Fibroblast of the aortic adventitia (primary cell): ENCODE data around the gene TSSK2. TPM values are rescaled to one million over a fixed set of nuclear protein-coding genes. Genes with fewer than 3 reads are reported as not detected.

Experiments
- DNase-seq: peaks from one replicate; pipeline ENCODE4 v3.0.0-alpha.2; 2010; ENCODE audit warnings: low read depth
- H3K4me3 ChIP-seq: 2 replicates; pipeline ENCODE4 v1.5.1; 2011; ENCODE audit warnings: low read depth, mild to moderate bottlenecking, control low read depth, low read length, moderate library complexity
- total RNA-seq: library from RNA; depleted of rRNA; stranded (reverse); fragments of >200 nt; gene quantifications from 2 replicates; pipeline ENCODE4 v1.2.3, GENCODE V29; 2012; ENCODE audit warnings: low replicate concordance
- TF ChIP-seq, protein P1 (sequence below): IDR thresholded peaks from 2 replicates; pipeline ENCODE4 v1.5.1; 2011; ENCODE audit warnings: mild to moderate bottlenecking, low read length, control low read depth, inconsistent platforms; ENCODE audit not compliant: insufficient read depth

Gene TSSK2
- total RNA-seq, 1 donor, result not detected

DNA sequence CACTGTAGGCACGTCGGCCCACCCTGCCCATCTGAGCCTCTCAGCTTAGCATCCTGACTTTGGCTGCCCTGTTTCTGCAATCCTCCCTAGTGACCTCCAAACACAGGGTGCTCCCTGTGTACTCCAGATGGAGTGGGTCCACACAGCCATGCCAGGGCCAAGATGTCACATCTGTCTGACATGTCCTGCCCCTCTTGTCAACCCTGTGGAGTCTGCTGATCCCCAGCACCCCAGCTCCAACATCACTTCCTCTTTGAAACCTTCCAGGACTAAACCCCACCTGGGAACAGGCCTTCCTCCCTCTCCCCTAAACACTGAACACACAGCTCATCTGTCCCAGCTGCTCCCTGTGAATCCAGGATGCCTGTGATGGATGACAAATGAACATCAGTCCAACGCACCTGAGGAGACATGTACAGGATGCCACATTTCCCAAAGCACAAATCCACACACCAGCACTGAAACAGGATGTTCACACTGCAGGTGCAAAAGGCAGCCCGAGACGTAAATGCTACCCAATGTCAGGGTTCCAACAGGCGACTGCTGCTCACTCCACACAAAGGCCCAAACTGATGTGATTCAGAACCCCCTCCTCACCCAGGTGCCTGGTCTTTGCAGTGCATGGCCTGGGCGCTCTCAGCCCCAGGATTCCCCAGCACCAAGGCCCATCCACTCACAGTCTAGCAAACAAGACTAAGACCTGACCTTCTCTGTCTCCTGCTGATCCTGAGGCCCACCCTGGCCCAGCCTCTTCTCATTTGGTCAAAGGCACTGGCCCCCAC, 2.0 kb upstream of the TSSK2 start:
- TF ChIP-seq, protein P1, sequence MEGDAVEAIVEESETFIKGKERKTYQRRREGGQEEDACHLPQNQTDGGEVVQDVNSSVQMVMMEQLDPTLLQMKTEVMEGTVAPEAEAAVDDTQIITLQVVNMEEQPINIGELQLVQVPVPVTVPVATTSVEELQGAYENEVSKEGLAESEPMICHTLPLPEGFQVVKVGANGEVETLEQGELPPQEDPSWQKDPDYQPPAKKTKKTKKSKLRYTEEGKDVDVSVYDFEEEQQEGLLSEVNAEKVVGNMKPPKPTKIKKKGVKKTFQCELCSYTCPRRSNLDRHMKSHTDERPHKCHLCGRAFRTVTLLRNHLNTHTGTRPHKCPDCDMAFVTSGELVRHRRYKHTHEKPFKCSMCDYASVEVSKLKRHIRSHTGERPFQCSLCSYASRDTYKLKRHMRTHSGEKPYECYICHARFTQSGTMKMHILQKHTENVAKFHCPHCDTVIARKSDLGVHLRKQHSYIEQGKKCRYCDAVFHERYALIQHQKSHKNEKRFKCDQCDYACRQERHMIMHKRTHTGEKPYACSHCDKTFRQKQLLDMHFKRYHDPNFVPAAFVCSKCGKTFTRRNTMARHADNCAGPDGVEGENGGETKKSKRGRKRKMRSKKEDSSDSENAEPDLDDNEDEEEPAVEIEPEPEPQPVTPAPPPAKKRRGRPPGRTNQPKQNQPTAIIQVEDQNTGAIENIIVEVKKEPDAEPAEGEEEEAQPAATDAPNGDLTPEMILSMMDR, result no peak
- H3K4me3 ChIP-seq, result no peak overlapping the region
- DNase-seq, result no peak

DNA sequence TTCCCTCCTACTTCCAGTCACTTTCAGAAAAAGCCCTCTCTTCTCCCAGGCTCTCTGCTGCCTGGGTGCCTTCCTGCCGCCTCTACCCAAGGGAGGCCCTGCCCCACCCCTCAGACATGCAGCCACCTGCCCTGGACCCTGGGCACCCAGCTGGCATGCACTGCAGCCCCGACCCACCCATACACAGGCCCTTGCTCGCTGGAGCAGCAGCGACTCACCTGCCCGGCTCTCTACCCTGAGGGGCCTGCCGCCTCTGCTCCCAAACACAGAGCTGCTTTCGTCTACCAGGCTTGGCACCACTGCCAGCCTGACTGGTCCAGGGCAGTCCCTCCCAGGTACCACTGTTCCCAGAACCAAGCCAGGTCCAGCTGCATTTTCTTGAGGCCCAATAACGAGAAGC, 1.2 kb upstream of the TSSK2 start:
- DNase-seq, result no peak
- TF ChIP-seq, protein P1, result no peak

DNA sequence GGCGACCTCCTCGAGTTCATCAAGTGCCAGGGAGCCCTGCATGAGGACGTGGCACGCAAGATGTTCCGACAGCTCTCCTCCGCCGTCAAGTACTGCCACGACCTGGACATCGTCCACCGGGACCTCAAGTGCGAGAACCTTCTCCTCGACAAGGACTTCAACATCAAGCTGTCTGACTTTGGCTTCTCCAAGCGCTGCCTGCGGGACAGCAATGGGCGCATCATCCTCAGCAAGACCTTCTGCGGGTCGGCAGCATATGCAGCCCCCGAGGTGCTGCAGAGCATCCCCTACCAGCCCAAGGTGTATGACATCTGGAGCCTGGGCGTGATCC, 542 bp downstream of the TSSK2 start:
- TF ChIP-seq, protein P1, result no peak
- H3K4me3 ChIP-seq, result no peak overlapping the region
- DNase-seq, result no peak

More for the DNA sequence above, 1.2 kb upstream of the TSSK2 start:
- H3K4me3 ChIP-seq, result no peak overlapping the region

DNA sequence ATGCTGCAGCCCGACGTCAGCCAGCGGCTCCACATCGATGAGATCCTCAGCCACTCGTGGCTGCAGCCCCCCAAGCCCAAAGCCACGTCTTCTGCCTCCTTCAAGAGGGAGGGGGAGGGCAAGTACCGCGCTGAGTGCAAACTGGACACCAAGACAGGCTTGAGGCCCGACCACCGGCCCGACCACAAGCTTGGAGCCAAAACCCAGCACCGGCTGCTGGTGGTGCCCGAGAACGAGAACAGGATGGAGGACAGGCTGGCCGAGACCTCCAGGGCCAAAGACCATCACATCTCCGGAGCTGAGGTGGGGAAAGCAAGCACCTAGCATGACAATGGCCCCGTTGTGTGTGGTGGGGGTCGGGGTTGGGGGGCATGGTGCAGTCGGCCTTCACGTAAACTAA, 1.0 kb downstream of the TSSK2 start:
- TF ChIP-seq, protein P1, result no peak
- DNase-seq, result no peak
- no peak overlapping the region for H3K4me3 ChIP-seq

DNA sequence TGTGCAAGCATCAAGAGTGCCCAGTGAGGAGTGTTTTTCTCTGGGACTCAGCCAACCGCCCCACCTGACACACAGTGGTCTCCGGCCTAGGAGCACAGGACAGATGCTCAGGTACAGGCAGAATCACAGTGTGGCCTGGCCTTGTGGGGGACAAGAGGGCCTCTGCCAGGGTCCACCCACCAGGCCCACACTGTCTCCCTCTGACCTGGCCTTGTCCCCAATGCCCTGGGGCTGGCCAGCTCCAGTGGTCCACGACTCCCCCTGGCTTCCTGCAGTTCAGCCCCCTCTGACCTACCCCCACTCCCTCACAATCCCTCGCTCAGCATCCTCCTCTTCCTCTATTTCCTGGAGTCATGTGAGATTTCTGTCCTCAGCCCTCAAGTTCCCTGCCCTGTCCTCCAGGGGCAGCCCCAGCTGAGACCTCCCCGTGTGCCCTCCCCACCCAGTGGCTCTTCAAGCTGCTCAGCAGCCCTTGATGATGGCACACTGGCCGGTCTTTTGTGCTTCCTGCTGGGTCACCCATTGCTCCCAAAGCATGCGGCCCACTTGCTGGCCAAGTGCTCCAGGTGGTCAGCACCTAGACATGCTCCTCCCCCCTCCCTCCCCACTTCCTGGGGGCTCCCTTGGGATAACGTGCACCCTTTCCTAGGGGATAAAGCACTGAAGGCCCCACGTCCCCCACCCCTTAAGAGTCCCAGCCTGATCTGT, 1.7 kb downstream of the TSSK2 start:
- no peak for DNase-seq
- H3K4me3 ChIP-seq, result no peak overlapping the region
- TF ChIP-seq, protein P1, result no peak

DNA sequence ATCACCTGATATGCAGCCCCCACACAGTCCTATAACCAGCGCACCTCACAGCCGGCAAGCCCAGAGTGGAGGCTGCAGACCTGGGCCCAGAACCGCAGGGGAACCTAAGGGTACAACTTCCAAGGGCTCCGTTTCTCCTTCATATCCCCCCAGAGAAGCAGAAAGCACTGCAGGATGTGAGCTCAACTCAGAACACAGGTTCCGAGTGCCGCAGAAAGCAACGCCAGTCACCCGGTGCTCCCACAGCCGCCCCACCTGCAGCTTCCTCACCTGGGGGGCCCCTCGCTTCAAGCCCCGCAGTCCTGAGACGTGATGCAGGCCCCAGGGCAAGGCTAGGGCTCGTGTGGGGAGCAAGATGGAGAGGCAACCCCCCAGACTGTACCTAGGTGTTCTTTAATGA, 2.5 kb downstream of the TSSK2 start:
- DNase-seq, result no peak
- no peak overlapping the region for H3K4me3 ChIP-seq
- TF ChIP-seq, protein P1, result no peak
